ENCODE data around the gene FAM83F. TPM values are rescaled to one million over a fixed set of nuclear protein-coding genes. Genes with fewer than 3 reads are reported as not detected.

The FAM83F gene
- total RNA-seq, 1 experiment from 2014 or later: 43.1 TPM

DNA sequence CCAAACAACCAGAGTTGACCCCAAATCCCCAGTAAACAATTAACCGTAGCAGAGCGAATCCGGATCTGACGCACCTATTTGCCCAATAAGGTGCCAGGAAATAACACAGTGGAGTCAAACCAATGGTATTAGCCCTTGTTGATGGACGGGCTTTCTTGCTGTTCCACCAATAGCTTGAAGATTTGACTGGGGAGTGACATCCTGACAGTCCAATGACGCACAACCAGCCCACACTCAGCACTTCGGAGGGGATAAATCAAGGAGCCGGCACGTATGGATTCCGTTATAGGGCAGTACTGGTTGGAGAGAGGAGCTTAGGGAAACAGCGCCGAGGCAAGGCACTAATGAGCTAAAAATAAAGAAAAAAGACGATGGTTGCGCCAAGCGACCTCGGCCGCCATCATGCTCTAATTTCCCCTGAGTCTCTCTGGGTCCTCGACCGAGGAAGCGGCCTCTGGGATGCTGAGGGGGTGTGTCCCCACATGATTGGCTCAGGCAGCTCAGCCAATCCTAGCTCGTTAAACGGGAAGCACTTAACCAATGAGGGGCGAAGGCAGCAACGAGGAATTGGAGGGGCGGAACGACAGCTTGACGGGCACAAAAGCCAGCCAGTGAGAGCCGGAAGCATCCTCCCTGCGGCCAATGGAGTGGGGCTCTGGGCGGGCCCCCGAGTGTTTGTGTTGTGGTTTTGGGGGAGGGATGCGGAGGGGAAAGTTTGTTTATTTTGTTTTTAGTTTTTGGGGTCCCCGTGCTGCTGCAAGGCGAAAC lies 49.5 kb downstream of the FAM83F start:
- Mint-ChIP-seq H3K4me3 (peak overlapping the region; percentile 93), H3K4me1 (peaks cover 16% of the 10 kb centered on the region), H3K9me3 (no peaks in the 10 kb centered on the region), H3K36me3 (no peaks in the 10 kb centered on the region), H3K27ac (peak overlapping the region; percentile 99), H3K27me3 (ENCODE audit: low read depth) (peaks cover 17% of the 10 kb centered on the region)
- CTCF ChIA-PET: interaction anchor here (0.5 to 2.1 kb wide), 20 partner anchors 9 to 515 kb away, joined by 3 to 18 read pairs (median 4); partner anchors contain the start of gene FAM83F
- ATAC-seq (peak; percentile 91), DNase-seq (ENCODE audit: low spot score) (peak; percentile 98)
- TF ChIP-seq FOXK1 (CRISPR knock-in tag; IDR thresholded peaks at IDR 0.05): peak; percentile 89
- TF ChIP-seq, protein P1, sequence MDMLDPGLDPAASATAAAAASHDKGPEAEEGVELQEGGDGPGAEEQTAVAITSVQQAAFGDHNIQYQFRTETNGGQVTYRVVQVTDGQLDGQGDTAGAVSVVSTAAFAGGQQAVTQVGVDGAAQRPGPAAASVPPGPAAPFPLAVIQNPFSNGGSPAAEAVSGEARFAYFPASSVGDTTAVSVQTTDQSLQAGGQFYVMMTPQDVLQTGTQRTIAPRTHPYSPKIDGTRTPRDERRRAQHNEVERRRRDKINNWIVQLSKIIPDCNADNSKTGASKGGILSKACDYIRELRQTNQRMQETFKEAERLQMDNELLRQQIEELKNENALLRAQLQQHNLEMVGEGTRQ (CRISPR knock-in tag; IDR thresholded peaks at IDR 0.05): peak; percentile 60
- TF ChIP-seq NFYB (CRISPR knock-in tag; conservative IDR thresholded peaks at IDR 0.05; ENCODE audit: low read depth): peak; percentile 95
- TF ChIP-seq, protein P2, sequence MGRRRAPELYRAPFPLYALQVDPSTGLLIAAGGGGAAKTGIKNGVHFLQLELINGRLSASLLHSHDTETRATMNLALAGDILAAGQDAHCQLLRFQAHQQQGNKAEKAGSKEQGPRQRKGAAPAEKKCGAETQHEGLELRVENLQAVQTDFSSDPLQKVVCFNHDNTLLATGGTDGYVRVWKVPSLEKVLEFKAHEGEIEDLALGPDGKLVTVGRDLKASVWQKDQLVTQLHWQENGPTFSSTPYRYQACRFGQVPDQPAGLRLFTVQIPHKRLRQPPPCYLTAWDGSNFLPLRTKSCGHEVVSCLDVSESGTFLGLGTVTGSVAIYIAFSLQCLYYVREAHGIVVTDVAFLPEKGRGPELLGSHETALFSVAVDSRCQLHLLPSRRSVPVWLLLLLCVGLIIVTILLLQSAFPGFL (CRISPR knock-in tag; IDR thresholded peaks at IDR 0.05; ENCODE audit: borderline replicate concordance): no peak
- no peak for TF ChIP-seq ZNF232 (CRISPR knock-in tag; IDR thresholded peaks at IDR 0.05)
- peak; percentile 65; the same call in 1 of the 2 replicates for TF ChIP-seq SP1 (CRISPR knock-in tag; conservative IDR thresholded peaks at IDR 0.05)
- TF ChIP-seq ZNF396 (CRISPR knock-in tag; IDR thresholded peaks at IDR 0.05; ENCODE audit: borderline replicate concordance): no peak
- TF ChIP-seq ZNF219 (CRISPR knock-in tag; IDR thresholded peaks at IDR 0.05; ENCODE audit: borderline replicate concordance): no peak
- TF ChIP-seq, protein P3, sequence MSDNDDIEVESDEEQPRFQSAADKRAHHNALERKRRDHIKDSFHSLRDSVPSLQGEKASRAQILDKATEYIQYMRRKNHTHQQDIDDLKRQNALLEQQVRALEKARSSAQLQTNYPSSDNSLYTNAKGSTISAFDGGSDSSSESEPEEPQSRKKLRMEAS (CRISPR knock-in tag; IDR thresholded peaks at IDR 0.05): peak; percentile 42; the same call in 1 of the 2 replicates
- no peak for TF ChIP-seq FOXP1 (CRISPR knock-in tag; IDR thresholded peaks at IDR 0.05; ENCODE audit: borderline replicate concordance)
- POLR2A ChIA-PET: interaction anchor here (0.5 to 2.1 kb wide), 20 partner anchors 10 to 524 kb away, joined by 3 to 11 read pairs (median 3); partner anchors contain the start of genes ADSL, FAM83F and TNRC6B

DNA sequence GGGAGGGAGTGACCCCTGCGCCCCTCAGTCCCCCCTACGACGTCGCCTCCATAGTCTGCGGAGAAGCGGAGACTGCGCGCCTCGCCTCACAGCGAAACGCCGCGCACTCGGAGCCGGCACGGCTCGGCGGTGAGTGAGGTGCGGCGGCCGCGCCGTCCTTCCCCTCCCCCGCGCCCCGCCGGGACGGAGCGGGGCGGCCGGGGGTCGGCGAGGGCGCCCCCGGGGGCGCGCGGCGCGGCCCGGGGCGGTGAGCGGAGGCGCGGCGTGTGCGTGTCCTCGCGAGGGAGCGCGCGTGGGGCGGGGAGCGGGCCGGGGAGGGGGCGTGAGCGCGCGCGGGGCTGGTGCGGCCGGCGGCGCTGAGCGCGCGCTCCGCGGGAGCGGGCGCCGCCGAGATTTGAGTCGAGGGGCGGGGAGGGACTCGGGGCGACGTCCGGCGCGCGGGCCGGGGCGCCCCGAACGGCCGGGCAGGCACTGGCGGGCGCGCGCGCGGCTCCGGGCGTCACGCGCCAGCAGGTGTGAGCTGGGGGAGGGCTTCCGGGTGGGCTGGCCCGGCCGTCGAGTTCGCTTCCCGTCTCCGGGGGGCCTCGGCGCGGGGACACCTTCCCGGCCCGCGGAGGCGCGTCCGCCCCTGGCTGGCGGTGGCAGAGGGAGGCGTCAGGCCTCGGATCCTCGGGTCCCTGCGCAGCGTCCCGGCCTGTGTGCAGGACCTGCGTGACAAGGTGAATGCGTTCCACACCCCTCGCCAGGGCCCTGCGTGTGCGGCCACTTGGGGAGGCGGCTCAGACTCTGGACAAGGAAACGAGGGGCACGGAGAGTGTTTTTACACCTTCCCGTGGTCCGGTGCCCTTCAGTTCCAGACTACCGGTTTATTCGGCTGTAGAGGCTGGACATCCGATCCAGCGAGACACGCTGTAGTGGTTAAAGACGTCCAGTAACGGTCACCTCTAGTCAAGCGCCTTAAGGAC lies 50.4 kb downstream of the FAM83F start:
- ChIA-PET POLR2A (interaction anchor here (0.5 to 2.1 kb wide), 18 partner anchors 9 to 525 kb away, joined by 3 to 11 read pairs (median 3); partner anchors contain the start of genes ADSL, FAM83F and TNRC6B), CTCF (interaction anchor here (0.9 to 2.1 kb wide), 9 partner anchors 9 to 486 kb away, joined by 3 to 18 read pairs (median 6); no protein-coding TSS in a partner anchor)
- no peaks in the 10 kb centered on the region for H3K9me3 Mint-ChIP-seq
- H3K36me3 Mint-ChIP-seq: no peaks in the 10 kb centered on the region
- H3K27me3 Mint-ChIP-seq (ENCODE audit: low read depth): peaks cover 8% of the 10 kb centered on the region
- H3K4me3 Mint-ChIP-seq: peak overlapping the region; percentile 93
- DNase-seq (ENCODE audit: low spot score) (peak; percentile 65), ATAC-seq (peak; percentile 18)
- H3K4me1 Mint-ChIP-seq: peaks cover 16% of the 10 kb centered on the region
- H3K27ac Mint-ChIP-seq: peak overlapping the region; percentile 99
- peak; percentile 62 for TF ChIP-seq ETV6 (CRISPR knock-in tag; IDR thresholded peaks at IDR 0.05)
- TF ChIP-seq, protein P4, sequence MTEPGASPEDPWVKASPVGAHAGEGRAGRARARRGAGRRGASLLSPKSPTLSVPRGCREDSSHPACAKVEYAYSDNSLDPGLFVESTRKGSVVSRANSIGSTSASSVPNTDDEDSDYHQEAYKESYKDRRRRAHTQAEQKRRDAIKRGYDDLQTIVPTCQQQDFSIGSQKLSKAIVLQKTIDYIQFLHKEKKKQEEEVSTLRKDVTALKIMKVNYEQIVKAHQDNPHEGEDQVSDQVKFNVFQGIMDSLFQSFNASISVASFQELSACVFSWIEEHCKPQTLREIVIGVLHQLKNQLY (CRISPR knock-in tag; IDR thresholded peaks at IDR 0.05): no peak
- TF ChIP-seq, protein P5, sequence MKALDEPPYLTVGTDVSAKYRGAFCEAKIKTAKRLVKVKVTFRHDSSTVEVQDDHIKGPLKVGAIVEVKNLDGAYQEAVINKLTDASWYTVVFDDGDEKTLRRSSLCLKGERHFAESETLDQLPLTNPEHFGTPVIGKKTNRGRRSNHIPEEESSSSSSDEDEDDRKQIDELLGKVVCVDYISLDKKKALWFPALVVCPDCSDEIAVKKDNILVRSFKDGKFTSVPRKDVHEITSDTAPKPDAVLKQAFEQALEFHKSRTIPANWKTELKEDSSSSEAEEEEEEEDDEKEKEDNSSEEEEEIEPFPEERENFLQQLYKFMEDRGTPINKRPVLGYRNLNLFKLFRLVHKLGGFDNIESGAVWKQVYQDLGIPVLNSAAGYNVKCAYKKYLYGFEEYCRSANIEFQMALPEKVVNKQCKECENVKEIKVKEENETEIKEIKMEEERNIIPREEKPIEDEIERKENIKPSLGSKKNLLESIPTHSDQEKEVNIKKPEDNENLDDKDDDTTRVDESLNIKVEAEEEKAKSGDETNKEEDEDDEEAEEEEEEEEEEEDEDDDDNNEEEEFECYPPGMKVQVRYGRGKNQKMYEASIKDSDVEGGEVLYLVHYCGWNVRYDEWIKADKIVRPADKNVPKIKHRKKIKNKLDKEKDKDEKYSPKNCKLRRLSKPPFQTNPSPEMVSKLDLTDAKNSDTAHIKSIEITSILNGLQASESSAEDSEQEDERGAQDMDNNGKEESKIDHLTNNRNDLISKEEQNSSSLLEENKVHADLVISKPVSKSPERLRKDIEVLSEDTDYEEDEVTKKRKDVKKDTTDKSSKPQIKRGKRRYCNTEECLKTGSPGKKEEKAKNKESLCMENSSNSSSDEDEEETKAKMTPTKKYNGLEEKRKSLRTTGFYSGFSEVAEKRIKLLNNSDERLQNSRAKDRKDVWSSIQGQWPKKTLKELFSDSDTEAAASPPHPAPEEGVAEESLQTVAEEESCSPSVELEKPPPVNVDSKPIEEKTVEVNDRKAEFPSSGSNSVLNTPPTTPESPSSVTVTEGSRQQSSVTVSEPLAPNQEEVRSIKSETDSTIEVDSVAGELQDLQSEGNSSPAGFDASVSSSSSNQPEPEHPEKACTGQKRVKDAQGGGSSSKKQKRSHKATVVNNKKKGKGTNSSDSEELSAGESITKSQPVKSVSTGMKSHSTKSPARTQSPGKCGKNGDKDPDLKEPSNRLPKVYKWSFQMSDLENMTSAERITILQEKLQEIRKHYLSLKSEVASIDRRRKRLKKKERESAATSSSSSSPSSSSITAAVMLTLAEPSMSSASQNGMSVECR (CRISPR knock-in tag; IDR thresholded peaks at IDR 0.05; ENCODE audit: borderline replicate concordance): 0 out of 2 replicates have a peak, but pooled peaks have one; percentile 21
- TF ChIP-seq SOX15 (CRISPR knock-in tag; IDR thresholded peaks at IDR 0.05): no peak
- TF ChIP-seq, protein P1 (CRISPR knock-in tag; IDR thresholded peaks at IDR 0.05): peak; percentile 47; the same call in 1 of the 2 replicates
- TF ChIP-seq ESRRA (CRISPR knock-in tag; IDR thresholded peaks at IDR 0.05; ENCODE audit: borderline replicate concordance): peak; percentile 45; the same call in 1 of the 2 replicates
- 0 out of 2 replicates have a peak, but pooled peaks have one; percentile 22 for TF ChIP-seq MYBL2 (CRISPR knock-in tag; IDR thresholded peaks at IDR 0.05)
- peak; percentile 62; the same call in 1 of the 2 replicates for TF ChIP-seq FOXP1 (CRISPR knock-in tag; IDR thresholded peaks at IDR 0.05; ENCODE audit: borderline replicate concordance)
- TF ChIP-seq CREB1 (CRISPR knock-in tag; IDR thresholded peaks at IDR 0.05): 0 out of 2 replicates have a peak, but pooled peaks have one; percentile 29
- TF ChIP-seq KAT7 (CRISPR knock-in tag; IDR thresholded peaks at IDR 0.05; ENCODE audit: borderline replicate concordance): no peak
- no peak for TF ChIP-seq GTF2I (CRISPR knock-in tag; conservative IDR thresholded peaks at IDR 0.05)
- TF ChIP-seq, protein P3 (CRISPR knock-in tag; IDR thresholded peaks at IDR 0.05): 0 out of 2 replicates have a peak, but pooled peaks have one; percentile 45
- peak; percentile 64; the same call in 1 of the 2 replicates for TF ChIP-seq FOXK1 (CRISPR knock-in tag; IDR thresholded peaks at IDR 0.05)
- TF ChIP-seq GABPB1 (CRISPR knock-in tag; IDR thresholded peaks at IDR 0.05): 0 out of 2 replicates have a peak, but pooled peaks have one; percentile 28
- TF ChIP-seq ZNF232 (CRISPR knock-in tag; IDR thresholded peaks at IDR 0.05): 0 out of 2 replicates have a peak, but pooled peaks have one; percentile 24

Data from WTC11 (cell line).